C4-2B (cell line): ENCODE data around the gene CACNA1B.

Source experiments
- CTCF ChIP-seq: fragments of 450-650 bp; conservative IDR thresholded peaks from 2 replicates; pipeline ENCODE4 v1.5.1; 2017; ENCODE audit warnings: mild to moderate bottlenecking
- ZFX ChIP-seq: fragments of 450-650 bp; IDR thresholded peaks from 2 replicates; pipeline ENCODE4 v1.6.1; 2017

GRCh38 chr9:138020795-138021182, 143.2 kb downstream of the CACNA1B start:
- TF ChIP-seq CTCF (no peak), ZFX (no peak)
